GM19328 (cell line): ENCODE data around the gene SELENON.
"Not testable (repeated sequence)": the region's sequence is repeated elsewhere in the genome, so short reads cannot be mapped to it uniquely, and the experiment has no call there.

Source experiments
- ATAC-seq: cut with Tn5 transposase; IDR thresholded peaks from one replicate; pipeline ENCODE4 v1.9.1; 2021; ENCODE audit warnings: mild to moderate bottlenecking, moderate library complexity; ENCODE audit not compliant: unreplicated experiment

Gene SELENON

DNA sequence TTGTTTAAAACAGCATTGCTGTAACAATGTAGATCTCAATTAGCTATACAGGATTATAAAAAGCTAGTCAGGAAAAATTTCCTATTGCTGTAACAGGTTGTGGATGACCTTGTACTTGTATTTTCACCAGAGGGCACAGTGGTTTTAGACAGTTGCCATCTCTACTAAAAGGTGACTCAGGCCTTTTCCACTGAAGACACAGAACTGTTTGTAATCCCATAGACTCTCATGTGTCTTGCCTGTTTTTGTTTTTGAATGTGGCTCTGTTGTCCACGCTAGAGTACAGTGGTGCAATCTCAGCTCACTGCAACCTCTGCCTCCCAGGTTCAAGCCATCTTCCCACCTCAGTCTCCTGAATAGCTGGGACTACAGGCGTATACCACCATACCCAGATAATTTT is 25.6 kb downstream of the SELENON start:
- no peak for ATAC-seq

- ATAC-seq = no peak
Measured at GRCh38 chr1:25826571-25826970, 26.6 kb downstream of the SELENON start.

DNA sequence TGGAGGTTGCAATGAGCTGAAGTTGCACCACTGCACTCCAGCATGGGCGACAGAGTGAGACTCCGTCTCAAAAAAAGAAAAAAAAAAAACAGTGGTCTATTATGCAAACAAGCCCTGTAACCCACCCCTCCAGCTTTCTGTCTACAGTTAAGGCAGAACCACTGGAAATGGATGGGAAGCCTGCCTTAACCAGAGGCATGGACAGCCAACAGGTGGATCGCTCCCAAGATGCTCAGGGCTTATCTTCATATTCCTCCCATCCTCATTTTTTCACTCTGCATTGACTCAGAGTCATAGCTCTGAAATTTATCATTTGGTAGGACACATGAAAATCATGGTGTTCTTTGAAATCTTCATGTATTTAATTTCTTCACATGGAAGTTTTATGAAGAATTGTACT is 28.5 kb downstream of the SELENON start:
- no peak for ATAC-seq

- ATAC-seq = no peak
Measured at GRCh38 chr1:25829046-25829445, 29.1 kb downstream of the SELENON start.

DNA sequence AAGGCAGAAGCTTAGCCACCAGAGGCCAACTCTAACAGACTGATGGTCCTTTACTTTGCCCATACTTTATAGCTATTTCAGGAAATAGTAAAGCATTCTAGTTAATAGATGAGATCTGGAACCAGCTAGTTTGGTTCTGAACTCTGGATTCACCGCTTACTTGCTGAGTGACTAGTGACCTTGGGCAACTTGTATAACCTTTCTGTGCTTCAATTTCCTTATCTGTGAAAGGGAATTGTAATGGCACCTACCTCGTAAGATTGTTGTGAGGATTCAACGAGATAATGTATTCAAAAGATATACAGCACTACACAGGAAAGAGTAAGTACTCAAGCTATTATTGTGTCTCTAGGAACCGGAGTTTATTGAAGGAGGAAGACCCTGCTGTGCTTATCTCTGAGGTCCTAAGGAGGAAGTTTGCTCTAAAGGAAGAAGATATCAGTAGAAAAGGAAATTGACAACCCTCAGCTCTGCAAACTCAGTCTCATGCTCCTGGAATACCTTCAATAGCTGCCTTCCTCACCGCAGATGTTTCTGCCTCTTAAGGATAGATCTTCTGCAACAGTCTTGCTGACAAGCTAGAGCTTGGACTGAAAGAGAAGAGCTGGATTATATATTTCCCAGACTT is 31.7 kb downstream of the SELENON start:
- no peak for ATAC-seq

DNA sequence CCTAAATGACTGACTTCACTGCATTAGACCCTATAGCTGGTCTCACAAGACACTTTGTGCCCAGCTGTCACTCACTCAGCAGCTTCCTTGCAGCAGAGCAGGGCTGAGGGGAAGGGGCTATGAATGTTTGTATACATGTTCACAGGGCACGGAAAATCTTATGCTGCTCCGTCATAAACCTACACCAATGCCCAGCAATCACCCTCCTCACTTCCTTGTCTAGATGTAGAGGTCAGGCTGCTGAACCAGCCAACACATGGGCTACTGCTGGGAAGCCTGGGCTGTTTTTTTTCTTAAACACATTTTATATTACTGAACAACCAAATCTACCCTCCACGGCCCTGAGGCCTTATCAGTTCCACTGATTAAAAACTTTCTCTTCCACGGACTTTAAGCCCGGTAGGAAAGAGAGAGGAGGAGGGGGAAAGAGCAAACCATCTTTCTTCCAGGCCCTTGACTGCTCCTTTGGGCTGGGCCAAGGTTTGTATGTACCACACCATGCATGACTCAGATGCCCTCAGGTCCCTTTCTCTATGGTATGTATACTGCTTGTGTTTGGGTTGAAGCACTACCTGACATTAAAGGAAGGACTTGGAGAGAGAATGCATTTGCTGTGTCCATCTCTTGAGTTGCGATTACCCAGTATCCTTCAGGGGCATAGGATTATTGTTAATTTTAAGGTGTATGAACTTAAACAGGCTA is 32.5 kb downstream of the SELENON start:
- no peak for ATAC-seq

- no peak for ATAC-seq
Measured at GRCh38 chr1:25833158-25833557, 33.2 kb downstream of the SELENON start.

DNA sequence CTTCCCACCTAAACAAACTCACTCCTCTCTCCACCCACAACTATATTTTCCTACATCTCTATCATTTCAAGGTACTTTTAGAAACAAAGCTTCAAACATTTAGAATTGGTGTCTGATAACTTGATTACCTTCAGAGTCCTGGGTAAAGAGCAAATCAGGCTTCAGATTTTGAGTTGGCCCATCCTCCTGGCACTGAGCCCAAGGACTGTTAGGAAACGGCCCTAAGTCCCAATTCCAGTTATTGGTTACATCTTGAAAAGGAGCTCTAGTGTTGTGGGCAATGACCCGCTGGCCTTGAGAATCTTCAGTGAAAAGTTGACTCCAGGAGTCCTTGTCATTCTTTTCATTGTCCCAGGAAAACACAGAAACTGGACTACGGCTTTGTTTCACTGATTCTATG is 34.9 kb downstream of the SELENON start:
- no peak for ATAC-seq

- no peak for ATAC-seq
Measured at GRCh38 chr1:25836695-25837094, 36.7 kb downstream of the SELENON start.

DNA sequence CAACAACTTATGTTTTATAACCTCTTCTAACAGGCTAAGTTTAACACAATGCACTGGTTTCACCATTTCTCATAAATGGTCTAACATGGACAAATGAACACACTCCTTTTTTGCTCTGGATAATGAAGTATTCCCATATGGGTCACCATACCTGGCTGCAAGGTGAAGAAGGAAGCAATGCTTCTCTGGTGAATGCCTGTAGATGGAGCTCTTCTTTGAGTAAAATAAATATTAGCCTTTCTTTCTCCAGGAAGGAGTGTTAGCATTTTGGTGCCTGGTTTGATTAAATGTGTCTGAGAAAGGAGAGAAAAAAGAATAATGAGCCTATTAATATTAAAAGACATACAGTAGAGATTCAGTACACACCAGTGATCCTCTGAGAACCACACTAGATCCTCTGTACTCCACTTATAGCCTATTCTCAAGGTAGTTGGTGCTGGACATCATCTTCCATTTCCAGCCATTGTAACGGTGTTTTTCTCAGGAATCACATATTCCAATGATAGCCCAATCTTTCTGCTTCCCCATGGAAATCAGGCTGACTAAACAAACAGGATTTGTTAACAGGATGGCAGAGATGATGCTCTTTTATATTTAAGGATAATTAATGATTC is 37.4 kb downstream of the SELENON start:
- no peak for ATAC-seq

DNA sequence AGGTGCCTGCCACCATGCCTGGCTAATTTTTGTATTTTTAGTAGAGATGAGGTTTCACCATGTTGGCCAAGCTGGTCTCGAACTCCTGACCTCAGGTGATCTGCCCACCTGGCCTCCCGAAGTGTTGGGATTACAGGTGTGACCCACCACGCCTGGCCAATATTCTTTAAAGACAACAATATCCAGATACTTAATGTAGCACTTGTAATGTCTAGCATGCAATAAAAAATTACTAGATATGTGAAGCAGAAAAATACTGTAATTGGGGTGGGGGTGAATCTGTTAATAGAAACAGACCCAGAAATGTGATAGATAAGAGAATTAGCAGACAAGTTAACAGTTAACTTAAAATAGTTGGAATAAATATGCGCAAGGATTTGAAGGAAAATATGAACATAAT is 39.8 kb downstream of the SELENON start:
- ATAC-seq = not testable (repeated sequence)

DNA sequence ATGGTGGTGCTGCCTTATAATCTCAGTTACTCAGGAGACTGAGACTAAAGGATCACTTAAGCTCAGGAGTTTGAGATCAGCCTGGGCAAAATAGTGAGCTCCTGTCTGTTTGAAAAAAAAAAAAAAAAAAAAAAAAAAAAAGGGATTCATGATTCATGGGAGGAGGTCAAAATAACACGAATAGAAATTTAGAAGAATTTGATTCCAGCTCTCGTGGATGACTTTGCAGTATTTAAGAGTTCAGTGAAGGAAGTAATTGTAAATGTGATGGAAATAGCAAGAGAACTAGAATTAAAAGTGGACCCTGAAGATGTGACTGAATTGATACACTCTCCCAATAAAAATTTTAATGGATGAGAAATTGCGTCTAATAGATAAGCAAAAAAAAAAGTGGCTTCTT is 43.5 kb downstream of the SELENON start:
- ATAC-seq = no peak

DNA sequence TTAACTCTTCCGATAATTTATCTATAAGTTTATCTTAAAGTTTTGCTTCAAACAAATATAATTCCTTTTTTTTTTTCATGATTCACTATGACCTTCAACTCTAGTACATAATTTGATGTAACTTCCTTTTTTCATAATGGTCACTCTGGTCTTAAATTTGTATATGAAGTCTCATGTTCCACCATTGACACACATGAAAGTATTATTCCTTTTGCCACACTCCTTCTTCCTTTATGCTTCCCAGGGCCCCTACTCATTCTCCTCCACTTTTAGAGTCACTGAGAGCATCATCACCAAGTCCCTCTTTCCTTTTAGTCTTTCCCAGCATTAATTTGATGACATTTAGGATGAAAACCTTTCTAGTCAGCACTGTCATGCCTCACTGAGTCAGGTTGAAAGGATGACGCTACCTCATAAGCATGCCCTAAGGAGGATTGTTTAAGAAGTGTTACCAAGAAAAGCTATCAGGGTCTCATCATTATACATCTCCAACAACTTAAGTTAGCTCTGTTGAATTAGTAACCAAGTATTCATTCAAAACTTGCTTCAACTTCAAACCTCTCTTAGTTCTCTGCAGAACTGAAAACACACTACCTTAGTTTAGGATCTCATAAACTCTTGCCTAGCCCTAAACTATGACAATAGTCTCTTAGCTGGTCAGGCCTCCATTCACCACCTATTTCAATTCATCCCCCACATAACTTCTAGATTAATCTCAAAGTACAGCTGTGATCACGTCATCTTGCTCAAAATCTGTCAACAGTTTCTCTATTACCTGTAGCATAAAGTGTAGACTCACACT is 44.7 kb downstream of the SELENON start:
- ATAC-seq = no peak

GRCh38 chr1:25845664-25846063 is 45.7 kb downstream of the SELENON start:
- no peak for ATAC-seq

- ATAC-seq = no peak
Measured at GRCh38 chr1:25847929-25848328, 47.9 kb downstream of the SELENON start.

DNA sequence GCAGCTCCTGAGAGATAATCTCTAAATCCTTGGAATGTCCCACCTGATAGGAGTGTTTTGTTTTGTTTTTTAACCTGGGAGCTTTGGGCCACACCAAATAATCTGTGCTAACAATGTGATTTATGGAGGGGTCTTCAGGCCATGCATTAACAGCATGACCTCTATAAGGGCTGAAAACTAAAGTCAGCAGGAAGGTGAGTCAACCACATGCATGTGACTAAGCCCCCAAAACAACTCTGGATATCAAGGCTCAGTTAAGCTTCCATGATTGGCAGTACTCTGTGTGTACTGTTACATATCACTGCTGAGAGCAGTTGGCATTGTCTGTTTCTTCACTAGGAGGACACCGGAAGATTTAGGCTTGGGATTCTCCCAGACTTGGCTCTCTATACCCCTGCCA is 48.5 kb downstream of the SELENON start:
- ATAC-seq = no peak

DNA sequence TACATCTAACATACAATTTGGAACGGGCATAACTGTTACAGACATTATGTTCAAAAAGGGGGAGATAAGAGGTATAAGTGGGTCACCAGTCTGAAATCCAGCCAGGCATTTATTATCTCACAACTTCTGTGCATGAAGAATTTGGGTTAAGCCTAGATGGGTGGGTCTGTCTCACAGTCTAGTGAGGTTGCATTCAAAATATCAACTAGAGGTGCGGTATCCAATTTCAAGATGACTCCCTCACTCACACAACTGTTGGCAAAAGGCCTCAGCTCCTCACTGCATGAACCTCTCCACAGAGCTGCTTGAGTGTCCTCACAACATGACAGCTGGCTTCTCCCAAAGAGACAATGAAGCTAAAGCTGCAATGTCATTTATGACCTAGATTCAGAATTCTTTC is 54.6 kb downstream of the SELENON start:
- ATAC-seq = no peak

DNA sequence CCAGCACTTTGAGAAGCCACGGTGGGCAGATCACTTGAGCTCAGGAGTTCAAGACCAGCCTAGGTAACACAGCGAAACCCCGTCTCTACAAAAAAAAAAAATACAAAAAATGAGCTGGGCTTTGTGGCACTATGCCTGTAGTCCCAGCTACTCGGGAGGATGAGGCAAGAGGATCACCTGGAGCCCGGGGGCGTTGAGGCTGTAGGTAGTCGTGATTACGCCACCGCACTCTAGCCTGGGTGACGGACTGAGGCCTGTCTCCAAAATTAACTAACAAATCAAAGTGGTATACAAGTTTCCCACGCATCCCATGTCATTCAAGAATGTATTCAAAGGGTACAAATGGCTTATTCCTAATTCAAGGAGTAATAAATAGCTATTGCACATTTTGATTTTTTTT is 56.9 kb downstream of the SELENON start:
- ATAC-seq = no peak

- ATAC-seq = no peak
Measured at GRCh38 chr1:25858494-25858893, 58.5 kb downstream of the SELENON start.

- peak; percentile 77 for ATAC-seq
Measured at GRCh38 chr1:25858906-25859789, 59.2 kb downstream of the SELENON start, which contains the start of gene AUNIP. Gene AUNIP (minus strand): TSS chr1:25859457. CDS start chr1:25859357, 100 bp downstream.
